NB4 (cell line): ENCODE data around the gene DGKD.

Experiments used
- POLR2A ChIP-seq: IDR thresholded peaks from 2 replicates; pipeline ENCODE4 v1.6.1; 2011; ENCODE audit warnings: mild to moderate bottlenecking; ENCODE audit not compliant: insufficient read length; ENCODE audit errors: extremely low read depth
- TF ChIP-seq, protein P1 (sequence below): IDR thresholded peaks from one replicate; pipeline ENCODE4 v1.5.1; 2012; ENCODE audit warnings: low read depth, low read length

DNA sequence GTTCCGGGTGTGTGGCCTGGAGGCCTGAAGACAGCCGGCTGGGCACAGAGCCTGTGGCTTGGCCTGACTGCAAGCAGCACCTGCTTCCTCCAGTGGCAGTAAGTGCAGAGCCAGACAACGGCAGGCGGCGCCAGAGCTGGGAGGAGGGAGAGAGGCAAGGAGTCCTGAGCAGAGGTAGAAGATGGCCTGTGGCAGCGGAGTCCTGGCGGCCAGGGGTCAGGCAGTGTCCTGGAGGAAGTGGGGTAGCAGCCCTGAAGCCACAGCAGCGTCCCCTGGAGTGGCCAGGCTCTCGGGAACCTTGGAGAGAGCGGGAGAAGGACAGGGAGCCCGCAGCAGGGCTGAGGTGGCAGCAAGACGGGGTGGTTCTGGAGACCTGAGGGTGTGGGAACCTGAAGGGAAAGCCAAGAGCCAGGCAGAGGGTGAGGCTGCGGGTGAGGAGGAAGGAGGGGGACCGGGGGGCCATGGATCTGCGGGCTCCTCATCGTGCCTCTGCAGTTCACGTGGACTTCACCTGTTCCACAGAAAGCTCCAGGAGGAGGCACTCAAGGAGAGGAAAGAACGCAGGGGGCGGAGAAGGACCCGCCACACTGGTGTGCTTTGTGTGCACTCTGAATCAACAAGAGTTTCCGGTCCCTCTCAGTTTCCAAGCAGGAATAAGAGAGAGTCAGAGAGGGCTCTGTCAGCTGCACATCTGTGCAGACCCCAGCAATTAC is 126.4 kb downstream of the DGKD start:
- TF ChIP-seq, protein P1, sequence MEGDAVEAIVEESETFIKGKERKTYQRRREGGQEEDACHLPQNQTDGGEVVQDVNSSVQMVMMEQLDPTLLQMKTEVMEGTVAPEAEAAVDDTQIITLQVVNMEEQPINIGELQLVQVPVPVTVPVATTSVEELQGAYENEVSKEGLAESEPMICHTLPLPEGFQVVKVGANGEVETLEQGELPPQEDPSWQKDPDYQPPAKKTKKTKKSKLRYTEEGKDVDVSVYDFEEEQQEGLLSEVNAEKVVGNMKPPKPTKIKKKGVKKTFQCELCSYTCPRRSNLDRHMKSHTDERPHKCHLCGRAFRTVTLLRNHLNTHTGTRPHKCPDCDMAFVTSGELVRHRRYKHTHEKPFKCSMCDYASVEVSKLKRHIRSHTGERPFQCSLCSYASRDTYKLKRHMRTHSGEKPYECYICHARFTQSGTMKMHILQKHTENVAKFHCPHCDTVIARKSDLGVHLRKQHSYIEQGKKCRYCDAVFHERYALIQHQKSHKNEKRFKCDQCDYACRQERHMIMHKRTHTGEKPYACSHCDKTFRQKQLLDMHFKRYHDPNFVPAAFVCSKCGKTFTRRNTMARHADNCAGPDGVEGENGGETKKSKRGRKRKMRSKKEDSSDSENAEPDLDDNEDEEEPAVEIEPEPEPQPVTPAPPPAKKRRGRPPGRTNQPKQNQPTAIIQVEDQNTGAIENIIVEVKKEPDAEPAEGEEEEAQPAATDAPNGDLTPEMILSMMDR: no peak
- TF ChIP-seq POLR2A: no peak
